ENCODE data around the gene NFATC4. TPM values are rescaled to one million over a fixed set of nuclear protein-coding genes. Genes with fewer than 3 reads are reported as not detected.
"Not testable (repeated sequence)": the region's sequence is repeated elsewhere in the genome, so short reads cannot be mapped to it uniquely, and the experiment has no call there.

NFATC4 gene
- total RNA-seq, 1 donor from 2014 or later, result 11.4 TPM

DNA sequence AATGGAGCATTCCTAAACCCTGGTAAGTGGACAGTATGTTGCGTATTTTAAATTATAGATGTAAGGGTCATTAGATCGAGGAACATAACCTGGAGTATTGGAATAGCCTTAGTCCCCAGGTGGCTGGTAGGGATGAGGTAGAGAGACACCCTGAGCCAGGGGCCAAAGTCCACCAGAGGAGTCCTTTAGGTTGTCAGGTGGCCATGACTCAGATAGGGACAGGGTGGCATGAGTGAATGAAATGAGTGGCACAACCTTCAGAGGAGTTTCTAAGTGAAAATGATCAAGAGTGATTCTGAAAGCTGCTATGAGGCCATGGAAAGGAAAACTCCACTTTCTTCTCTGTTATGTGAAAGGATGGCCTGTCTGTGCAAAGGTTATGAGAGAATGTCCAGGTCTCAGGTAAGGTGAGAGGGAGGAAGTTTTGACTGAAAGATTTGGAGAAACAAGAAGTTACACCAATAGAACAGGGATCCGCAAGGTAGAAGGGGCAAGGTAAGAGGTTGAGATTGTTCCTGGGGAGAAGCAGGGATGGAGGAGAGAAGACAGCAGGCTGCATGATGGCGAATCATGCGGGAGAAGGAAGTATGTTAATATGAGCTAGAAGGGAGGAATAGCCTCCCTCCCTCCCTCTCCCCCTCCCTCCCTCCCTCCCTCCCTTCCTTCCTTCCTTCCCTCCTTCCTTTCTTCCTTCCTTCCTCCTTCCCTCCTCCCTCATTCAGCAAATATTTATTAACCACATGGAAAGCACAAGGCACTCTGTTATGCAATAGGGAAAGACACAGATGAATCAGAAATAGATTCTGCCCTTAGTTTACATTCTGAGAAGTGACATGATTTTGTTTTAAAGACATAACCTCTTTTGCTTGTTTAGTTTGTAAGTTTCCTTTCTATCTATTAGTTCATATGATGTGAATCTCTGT lies 14.2 kb upstream of the NFATC4 start:
- peaks cover 3% of the 10 kb centered on the region for H3K27me3 Mint-ChIP-seq (ENCODE audit: unreplicated experiment)
- DNase-seq, result no peak
- no peaks in the 10 kb centered on the region for H3K9me3 Mint-ChIP-seq (ENCODE audit: unreplicated experiment)
- no peak overlapping the region for H3K4me3 Mint-ChIP-seq (ENCODE audit: unreplicated experiment)
- TF ChIP-seq, protein P1, sequence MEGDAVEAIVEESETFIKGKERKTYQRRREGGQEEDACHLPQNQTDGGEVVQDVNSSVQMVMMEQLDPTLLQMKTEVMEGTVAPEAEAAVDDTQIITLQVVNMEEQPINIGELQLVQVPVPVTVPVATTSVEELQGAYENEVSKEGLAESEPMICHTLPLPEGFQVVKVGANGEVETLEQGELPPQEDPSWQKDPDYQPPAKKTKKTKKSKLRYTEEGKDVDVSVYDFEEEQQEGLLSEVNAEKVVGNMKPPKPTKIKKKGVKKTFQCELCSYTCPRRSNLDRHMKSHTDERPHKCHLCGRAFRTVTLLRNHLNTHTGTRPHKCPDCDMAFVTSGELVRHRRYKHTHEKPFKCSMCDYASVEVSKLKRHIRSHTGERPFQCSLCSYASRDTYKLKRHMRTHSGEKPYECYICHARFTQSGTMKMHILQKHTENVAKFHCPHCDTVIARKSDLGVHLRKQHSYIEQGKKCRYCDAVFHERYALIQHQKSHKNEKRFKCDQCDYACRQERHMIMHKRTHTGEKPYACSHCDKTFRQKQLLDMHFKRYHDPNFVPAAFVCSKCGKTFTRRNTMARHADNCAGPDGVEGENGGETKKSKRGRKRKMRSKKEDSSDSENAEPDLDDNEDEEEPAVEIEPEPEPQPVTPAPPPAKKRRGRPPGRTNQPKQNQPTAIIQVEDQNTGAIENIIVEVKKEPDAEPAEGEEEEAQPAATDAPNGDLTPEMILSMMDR (IDR thresholded peaks at IDR 0.05; ENCODE audit: partially characterized antibody, unreplicated experiment), result no peak
- no peaks in the 10 kb centered on the region for H3K36me3 Mint-ChIP-seq (ENCODE audit: unreplicated experiment)
- H3K27ac Mint-ChIP-seq (ENCODE audit: unreplicated experiment), result no peak overlapping the region
- H3K4me1 Mint-ChIP-seq (ENCODE audit: low read depth, unreplicated experiment), result no peaks in the 10 kb centered on the region

DNA sequence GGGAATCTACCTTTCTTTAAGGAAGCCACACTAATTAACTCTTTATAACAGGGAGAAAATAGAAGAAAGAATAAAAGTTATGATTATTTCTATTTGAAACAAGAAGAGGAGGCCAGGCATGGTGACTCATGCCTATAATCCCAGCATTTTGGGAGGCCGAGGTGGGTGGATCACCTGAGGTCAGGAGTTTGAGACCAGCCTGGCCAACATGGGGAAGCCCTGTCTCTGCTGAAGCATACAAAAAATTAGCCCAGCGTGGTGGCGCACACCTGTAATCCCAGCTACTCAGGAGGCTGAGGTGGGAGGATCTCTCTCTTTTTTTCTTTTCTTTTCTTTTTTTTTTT lies 13.5 kb upstream of the NFATC4 start:
- H3K9me3 Mint-ChIP-seq (ENCODE audit: unreplicated experiment); H3K27me3 Mint-ChIP-seq (ENCODE audit: unreplicated experiment); DNase-seq; H3K27ac Mint-ChIP-seq (ENCODE audit: unreplicated experiment); H3K36me3 Mint-ChIP-seq (ENCODE audit: unreplicated experiment); H3K4me3 Mint-ChIP-seq (ENCODE audit: unreplicated experiment); H3K4me1 Mint-ChIP-seq (ENCODE audit: low read depth, unreplicated experiment): not testable (repeated sequence)

DNA sequence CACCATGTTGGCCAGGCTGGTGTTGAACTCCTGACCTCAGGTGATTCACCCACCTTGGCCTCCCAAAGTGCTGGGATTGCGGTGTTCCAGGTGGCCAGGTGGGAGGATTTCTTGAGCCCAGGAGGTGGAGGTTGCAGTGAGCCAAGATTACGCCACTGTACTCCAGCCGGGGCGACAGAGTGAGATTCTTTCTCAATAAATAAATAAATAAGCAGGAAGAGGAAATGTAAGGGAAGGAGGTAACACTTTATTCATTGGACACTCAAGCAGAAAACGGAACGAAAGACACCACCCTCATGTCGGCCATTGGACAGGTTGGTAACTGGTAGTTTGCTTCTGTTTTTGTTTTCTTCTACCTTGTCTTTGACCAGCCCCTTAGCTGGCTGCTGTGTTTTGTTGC lies 13.0 kb upstream of the NFATC4 start:
- DNase-seq, result no peak
- no peak overlapping the region for H3K27ac Mint-ChIP-seq (ENCODE audit: unreplicated experiment)
- peaks cover 4% of the 10 kb centered on the region for H3K9me3 Mint-ChIP-seq (ENCODE audit: unreplicated experiment)
- H3K4me3 Mint-ChIP-seq (ENCODE audit: unreplicated experiment), result no peak overlapping the region
- TF ChIP-seq, protein P1 (IDR thresholded peaks at IDR 0.05; ENCODE audit: partially characterized antibody, unreplicated experiment), result no peak
- H3K27me3 Mint-ChIP-seq (ENCODE audit: unreplicated experiment), result peaks cover 3% of the 10 kb centered on the region
- H3K4me1 Mint-ChIP-seq (ENCODE audit: low read depth, unreplicated experiment), result no peaks in the 10 kb centered on the region
- no peaks in the 10 kb centered on the region for H3K36me3 Mint-ChIP-seq (ENCODE audit: unreplicated experiment)

DNA sequence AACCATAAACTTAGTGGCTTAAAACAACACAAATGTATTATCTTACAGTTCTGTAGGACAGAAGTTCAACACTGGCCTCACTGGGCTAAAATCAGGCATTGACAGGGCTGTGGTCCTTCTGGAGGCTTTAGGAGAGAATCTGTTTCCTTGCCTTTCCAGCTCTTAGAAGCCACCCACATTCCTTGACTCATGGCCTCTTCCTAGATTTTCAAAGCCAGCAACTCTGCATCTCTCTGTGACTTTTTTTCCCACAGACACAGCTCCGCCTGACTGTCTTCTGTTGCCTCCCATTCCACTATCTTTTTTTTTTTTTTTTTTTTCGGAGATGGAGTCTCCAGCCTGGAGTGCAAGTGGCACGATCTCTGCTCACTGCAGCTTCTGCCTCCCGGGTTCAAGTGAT lies 11.8 kb upstream of the NFATC4 start:
- Mint-ChIP-seq H3K27me3 (ENCODE audit: unreplicated experiment) (peaks cover 3% of the 10 kb centered on the region), H3K36me3 (ENCODE audit: unreplicated experiment) (no peaks in the 10 kb centered on the region), H3K9me3 (ENCODE audit: unreplicated experiment) (peaks cover 4% of the 10 kb centered on the region), H3K4me1 (ENCODE audit: low read depth, unreplicated experiment) (no peaks in the 10 kb centered on the region), H3K4me3 (ENCODE audit: unreplicated experiment) (no peak overlapping the region), H3K27ac (ENCODE audit: unreplicated experiment) (no peak overlapping the region)
- no peak for DNase-seq
- TF ChIP-seq, protein P1 (IDR thresholded peaks at IDR 0.05; ENCODE audit: partially characterized antibody, unreplicated experiment), result no peak

DNA sequence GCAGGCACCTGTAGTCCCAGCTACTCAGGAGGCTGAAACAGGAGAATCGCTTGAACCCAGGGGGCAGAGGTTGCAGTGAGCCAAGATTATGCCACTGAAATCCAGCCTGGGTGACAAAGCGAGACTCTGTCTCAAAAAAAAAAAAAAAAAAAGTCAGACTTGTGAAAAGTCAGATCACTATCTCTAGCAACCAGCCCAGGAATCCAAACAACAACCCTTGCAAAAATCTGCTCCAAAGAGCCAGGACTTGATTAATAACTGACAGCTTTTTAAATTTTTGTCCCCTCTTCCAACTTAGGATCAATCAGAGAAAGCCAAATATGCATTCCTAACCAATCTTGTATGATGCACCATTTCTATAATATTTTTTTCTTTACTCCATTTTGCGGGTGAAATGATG lies 7.7 kb upstream of the NFATC4 start:
- Mint-ChIP-seq H3K27ac (ENCODE audit: unreplicated experiment) (no peak overlapping the region), H3K27me3 (ENCODE audit: unreplicated experiment) (peaks cover 1% of the 10 kb centered on the region), H3K4me1 (ENCODE audit: low read depth, unreplicated experiment) (no peaks in the 10 kb centered on the region), H3K36me3 (ENCODE audit: unreplicated experiment) (no peaks in the 10 kb centered on the region), H3K4me3 (ENCODE audit: unreplicated experiment) (no peak overlapping the region), H3K9me3 (ENCODE audit: unreplicated experiment) (peaks cover 4% of the 10 kb centered on the region)
- TF ChIP-seq, protein P1 (IDR thresholded peaks at IDR 0.05; ENCODE audit: partially characterized antibody, unreplicated experiment), result no peak
- DNase-seq, result no peak

Measured in glutamatergic neuron (in vitro differentiated cells).